HG02885 (cell line): ENCODE results near the gene RGS6.

Experiments
- ATAC-seq: cut with Tn5 transposase; IDR thresholded peaks from one replicate; pipeline ENCODE4 v1.9.1; 2021; ENCODE audit warnings: mild to moderate bottlenecking; ENCODE audit not compliant: unreplicated experiment, poor library complexity

Gene RGS6

GRCh38 chr14:72610096-72610830, 678.0 kb downstream of the RGS6 start:
- no peak for ATAC-seq

GRCh38 chr14:72610831-72611200, 678.6 kb downstream of the RGS6 start:
- ATAC-seq = no peak

GRCh38 chr14:72611506-72611905, 679.3 kb downstream of the RGS6 start:
- ATAC-seq = no peak

- ATAC-seq = no peak
These were observed 679.8 kb downstream of the RGS6 start for GRCh38 chr14:72612041-72612440.

- ATAC-seq = no peak
These were observed 681.2 kb downstream of the RGS6 start for GRCh38 chr14:72613231-72613974.

- ATAC-seq = no peak
These were observed 681.7 kb downstream of the RGS6 start for GRCh38 chr14:72613975-72614319.

- no peak for ATAC-seq
These were observed 682.1 kb downstream of the RGS6 start for GRCh38 chr14:72614365-72614764.

GRCh38 chr14:72614891-72615415, 682.7 kb downstream of the RGS6 start:
- no peak for ATAC-seq

- no peak for ATAC-seq
These were observed 683.4 kb downstream of the RGS6 start for GRCh38 chr14:72615451-72616121.
